ENCODE results near the gene FAM169A.
A peak's percentile ranks its signal among the peaks of the same experiment; 100 is the strongest.
"Not testable (repeated sequence)": the region's sequence is repeated elsewhere in the genome, so short reads cannot be mapped to it uniquely, and the experiment has no call there.

Gene FAM169A, protein sequence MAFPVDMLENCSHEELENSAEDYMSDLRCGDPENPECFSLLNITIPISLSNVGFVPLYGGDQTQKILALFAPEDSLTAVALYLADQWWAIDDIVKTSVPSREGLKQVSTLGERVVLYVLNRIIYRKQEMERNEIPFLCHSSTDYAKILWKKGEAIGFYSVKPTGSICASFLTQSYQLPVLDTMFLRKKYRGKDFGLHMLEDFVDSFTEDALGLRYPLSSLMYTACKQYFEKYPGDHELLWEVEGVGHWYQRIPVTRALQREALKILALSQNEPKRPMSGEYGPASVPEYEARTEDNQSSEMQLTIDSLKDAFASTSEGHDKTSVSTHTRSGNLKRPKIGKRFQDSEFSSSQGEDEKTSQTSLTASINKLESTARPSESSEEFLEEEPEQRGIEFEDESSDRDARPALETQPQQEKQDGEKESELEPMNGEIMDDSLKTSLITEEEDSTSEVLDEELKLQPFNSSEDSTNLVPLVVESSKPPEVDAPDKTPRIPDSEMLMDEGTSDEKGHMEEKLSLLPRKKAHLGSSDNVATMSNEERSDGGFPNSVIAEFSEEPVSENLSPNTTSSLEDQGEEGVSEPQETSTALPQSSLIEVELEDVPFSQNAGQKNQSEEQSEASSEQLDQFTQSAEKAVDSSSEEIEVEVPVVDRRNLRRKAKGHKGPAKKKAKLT

DNA sequence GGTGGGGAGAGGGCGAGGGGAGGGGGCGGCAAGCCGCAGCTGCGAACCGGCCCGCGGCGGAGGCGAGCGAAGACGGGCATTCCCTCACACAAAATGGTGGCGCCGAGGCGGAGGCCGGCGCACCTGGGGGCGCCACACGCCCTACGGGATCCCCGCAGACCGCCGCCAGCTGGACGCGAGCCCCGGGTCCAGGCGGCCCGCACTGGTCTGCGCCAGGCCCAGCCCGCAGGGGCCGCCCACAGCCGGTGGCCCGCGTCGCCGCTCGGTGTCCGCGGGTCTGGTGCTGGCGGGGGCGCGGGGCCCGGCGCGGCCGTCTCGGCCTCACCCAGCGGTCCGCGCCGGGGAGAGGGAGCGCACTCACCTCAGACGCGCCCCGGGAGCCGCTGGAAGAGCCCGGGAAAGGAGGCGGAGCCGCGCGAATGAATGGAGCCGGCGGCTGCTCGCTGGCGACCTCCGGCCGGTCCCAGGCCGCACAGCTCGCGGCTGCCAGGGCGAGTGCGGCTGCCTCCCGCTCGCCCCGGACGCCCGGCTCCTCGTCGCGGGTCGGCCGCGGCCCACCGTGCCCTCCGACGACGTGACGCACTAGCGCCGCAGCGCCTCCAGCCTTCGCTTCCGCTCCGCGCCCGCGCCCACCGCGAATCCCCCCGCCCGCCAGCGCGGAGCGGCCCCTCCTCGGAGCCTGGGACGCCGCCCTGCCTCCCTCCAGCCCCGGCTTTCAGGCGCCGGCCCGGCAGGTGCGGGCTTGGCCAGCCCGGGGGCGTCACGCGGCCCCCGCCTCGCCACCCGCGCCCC is at the start of gene FAM169A:
Gene FAM169A, minus strand, starts transcription at position 584 of the 792 bp plus-strand sequence. CDS start 24,711 bp downstream, outside the sequence.
- DNase-seq (ENCODE audit: low read depth in 2 of 2): peak; percentile 6 to 25
- H3K4me3 ChIP-seq (replicated peaks in 1 of 2; ENCODE audit: low read depth in 2 of 2, low read length in 2 of 2): peak within 1 kb of the TSS; percentile 31 to 46
- TF ChIP-seq, protein P1, sequence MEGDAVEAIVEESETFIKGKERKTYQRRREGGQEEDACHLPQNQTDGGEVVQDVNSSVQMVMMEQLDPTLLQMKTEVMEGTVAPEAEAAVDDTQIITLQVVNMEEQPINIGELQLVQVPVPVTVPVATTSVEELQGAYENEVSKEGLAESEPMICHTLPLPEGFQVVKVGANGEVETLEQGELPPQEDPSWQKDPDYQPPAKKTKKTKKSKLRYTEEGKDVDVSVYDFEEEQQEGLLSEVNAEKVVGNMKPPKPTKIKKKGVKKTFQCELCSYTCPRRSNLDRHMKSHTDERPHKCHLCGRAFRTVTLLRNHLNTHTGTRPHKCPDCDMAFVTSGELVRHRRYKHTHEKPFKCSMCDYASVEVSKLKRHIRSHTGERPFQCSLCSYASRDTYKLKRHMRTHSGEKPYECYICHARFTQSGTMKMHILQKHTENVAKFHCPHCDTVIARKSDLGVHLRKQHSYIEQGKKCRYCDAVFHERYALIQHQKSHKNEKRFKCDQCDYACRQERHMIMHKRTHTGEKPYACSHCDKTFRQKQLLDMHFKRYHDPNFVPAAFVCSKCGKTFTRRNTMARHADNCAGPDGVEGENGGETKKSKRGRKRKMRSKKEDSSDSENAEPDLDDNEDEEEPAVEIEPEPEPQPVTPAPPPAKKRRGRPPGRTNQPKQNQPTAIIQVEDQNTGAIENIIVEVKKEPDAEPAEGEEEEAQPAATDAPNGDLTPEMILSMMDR (IDR thresholded peaks at IDR 0.05; ENCODE audit: low read depth, low read length): no peak

DNA sequence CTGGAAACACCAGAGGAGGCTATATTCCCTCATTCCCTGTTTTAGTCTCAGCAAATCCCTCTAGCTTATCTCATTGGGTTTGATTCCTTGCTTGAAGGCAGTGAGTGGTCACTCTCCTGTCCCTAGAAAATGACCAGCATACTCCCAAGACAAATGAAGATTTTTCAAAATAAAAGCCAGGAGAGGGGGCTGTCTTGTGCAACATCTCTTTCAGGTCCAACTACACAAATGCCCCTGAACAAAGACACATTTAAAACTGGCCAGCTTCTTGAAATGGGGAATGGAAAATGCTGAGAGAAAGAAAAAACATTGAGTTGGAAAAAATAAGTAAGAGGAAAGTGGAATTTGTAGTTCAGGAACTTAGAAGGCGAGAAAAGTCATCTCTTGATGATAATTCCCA is 49.3 kb upstream of the FAM169A start:
- no peak for DNase-seq (ENCODE audit: low read depth in 2 of 2)
- TF ChIP-seq, protein P1 (IDR thresholded peaks at IDR 0.05; ENCODE audit: low read depth, low read length): no peak

DNA sequence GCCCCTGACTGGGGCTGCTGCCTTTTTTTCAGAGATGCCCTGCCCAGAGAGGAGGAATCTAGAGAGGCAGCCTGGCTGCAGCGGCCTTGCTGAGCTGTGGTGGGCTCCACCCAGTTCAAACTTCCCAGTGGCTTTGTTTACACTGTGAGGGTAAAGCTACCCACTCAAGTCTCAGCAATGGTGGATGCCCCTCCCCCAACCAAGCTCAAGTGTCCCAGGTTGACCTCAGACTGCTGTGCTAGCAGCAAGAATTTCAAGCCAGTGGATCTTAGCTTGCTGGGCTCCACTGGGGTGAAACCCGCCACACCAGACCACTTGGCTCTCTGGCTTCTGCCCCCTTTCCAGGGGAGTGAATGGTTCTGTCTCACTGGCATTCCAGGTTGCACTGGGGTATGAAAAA is 45.2 kb upstream of the FAM169A start:
- not testable (repeated sequence) for DNase-seq (ENCODE audit: low read depth in 2 of 2)

More for the DNA sequence above, 49.3 kb upstream of the FAM169A start:
- H3K4me3 ChIP-seq (replicated peaks in 1 of 2; ENCODE audit: low read depth in 2 of 2, low read length in 2 of 2): no peak overlapping the region

DNA sequence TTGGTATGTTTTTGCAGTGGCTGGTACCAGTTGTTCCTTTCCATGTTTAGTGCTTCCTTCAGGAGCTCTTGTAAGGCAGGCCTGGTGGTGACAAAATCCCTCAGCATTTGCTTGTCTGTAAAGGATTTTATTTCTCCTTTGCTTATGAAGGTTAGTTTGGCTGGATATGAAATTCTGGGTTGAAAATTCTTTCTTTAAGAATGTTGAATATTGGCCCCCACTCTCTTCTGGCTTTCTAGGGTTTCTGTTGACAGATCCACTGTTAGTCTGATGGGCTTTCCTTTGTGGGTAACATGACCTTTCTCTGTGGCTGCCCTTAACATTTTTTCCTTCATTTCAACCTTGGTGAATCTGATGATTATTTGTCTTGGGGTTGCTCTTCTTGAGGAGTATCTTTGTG is 43.7 kb upstream of the FAM169A start:
- H3K4me3 ChIP-seq (replicated peaks in 1 of 2; ENCODE audit: low read depth in 2 of 2, low read length in 2 of 2); DNase-seq (ENCODE audit: low read depth in 2 of 2): not testable (repeated sequence)

More for the DNA sequence above, 45.2 kb upstream of the FAM169A start:
- not testable (repeated sequence) for H3K4me3 ChIP-seq (replicated peaks in 1 of 2; ENCODE audit: low read depth in 2 of 2, low read length in 2 of 2)

DNA sequence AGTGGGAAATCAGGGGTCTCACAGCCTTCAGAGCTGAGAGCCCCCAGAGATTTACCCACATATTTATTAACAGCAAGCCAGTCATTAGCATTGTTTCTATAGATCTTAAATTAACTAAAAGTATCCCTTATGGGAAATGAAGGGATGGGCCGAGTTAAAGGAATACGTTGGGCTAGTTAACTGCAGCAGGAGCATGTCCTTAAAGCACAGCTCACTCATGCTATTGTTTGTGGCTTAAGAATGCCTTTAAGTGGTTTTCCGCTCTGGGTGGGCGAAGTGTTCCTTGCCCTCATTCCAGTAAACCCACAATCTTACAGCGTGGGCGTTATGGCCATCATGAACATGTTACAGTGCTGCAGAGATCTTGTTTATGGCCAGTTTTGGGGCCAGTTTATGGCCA is 42.0 kb upstream of the FAM169A start:
- DNase-seq (ENCODE audit: low read depth in 2 of 2); H3K4me3 ChIP-seq (replicated peaks in 1 of 2; ENCODE audit: low read depth in 2 of 2, low read length in 2 of 2): not testable (repeated sequence)

DNA sequence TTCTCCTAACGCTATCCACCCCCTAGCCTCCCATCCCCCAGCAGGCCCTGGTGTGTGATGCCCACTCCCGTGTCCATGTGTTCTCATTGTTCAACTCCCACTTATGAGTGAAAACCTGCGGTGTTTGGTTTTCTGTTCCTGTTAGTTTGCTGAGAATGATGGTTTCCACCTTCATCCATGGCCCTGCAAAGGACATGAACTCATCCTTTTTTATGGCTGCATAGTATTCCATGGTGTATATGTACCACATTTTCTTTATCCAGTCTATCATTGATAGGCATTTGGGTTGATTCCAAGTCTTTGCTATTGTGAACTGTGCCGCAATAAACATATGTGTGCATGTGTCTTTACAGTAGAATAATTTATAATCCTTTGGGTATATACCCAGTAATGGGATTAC is 38.5 kb upstream of the FAM169A start:
- DNase-seq (ENCODE audit: low read depth in 2 of 2); H3K4me3 ChIP-seq (replicated peaks in 1 of 2; ENCODE audit: low read depth in 2 of 2, low read length in 2 of 2): not testable (repeated sequence)

DNA sequence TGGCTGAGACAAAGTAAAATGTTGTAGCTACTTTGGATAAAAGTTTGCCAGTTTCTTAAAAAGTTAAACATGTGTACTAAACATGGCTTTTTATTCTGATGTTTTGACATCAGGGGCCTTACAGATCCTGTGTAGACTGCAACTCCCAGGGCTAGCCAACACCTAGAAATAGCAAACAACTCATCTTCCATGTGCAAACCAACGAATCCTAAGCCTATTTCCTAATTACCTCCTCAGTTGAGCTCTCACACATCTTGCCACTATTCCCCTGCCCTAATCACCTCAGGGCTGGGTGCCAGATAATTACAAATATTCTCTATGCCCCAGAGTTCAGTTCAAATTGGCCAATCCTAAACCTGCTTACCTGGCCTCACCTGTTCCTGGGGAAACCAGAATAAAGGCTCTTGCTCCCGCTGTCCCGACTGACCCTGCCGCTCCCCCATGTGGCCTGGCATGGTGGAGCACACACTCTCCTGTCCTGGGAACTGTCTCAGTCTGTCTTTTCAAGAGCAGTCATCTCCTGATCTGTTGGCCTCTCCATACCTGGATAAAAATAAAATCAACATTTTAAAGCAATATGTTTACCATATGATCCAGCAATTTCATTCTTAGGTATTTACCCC is 37.1 kb upstream of the FAM169A start:
- peak in 1 of 2 donors; percentile 15 for DNase-seq (ENCODE audit: low read depth in 2 of 2)
- TF ChIP-seq, protein P1 (IDR thresholded peaks at IDR 0.05; ENCODE audit: low read depth, low read length): peak; percentile 48
- H3K4me3 ChIP-seq (replicated peaks in 1 of 2; ENCODE audit: low read depth in 2 of 2, low read length in 2 of 2): no peak overlapping the region

DNA sequence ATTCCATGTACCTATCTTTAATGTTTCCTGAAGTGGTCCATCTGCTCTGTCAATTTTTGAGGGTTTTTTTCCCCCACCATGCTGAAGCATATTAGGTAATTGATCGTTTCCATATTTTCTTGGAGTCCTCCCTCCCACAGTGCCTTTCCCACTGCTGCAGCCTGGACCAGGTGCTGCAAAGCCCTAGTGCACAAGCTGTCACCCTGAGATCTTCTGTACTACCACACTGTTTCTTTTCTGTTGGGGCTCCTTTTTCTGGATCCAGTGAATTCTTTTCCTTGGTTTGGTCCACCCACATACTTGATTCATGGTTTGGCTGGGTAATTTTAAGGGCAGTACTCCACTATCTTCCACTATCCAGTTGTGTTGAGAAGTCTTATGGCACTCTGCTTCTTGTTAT is 30.9 kb upstream of the FAM169A start:
- DNase-seq (ENCODE audit: low read depth in 2 of 2): no peak
- no peak overlapping the region for H3K4me3 ChIP-seq (replicated peaks in 1 of 2; ENCODE audit: low read depth in 2 of 2, low read length in 2 of 2)
- TF ChIP-seq, protein P1 (IDR thresholded peaks at IDR 0.05; ENCODE audit: low read depth, low read length): no peak
